ENCODE measurements around the gene C13orf42. TPM values are rescaled to one million over a fixed set of nuclear protein-coding genes. Genes with fewer than 3 reads are reported as not detected.
A peak's percentile ranks its signal among the peaks of the same experiment; 100 is the strongest.

Gene C13orf42
- total RNA-seq, 2 donors from 2014 or later, result not detected

DNA sequence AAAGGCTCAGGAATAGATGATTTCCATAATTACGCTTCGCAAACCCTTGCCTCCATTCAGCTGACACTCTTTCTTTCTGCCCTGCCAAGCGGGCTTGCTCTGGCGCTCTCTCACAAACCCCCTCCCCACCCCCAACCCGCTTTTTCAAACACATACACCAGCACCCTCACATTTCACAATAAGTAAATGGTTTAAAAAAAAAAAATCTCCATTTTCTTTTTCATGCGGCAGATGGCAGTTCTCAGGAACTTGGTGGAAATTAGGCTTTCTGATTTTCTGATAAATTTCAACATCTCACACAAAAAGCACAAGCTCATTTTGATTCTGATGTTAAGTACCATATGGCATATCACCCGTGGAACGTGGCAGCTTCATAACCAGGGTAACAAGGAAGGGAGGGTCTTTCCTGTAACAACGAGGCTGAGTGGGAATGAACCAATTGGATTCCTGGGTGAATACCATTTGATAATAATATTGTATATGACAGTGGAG is 43.8 kb downstream of the C13orf42 start:
- Mint-ChIP-seq H3K4me3 (peak overlapping the region; percentile 65), H3K4me1 (ENCODE audit: low read depth in 2 of 2) (peaks cover 23 to 24% of the 10 kb centered on the region in 2 donors), H3K9me3 (no peaks in the 10 kb centered on the region), H3K27me3 (peaks cover 14 to 16% of the 10 kb centered on the region in 2 donors), H3K27ac (peak overlapping the region in 1 of 2 donors; percentile 5), H3K36me3 (no peaks in the 10 kb centered on the region)
- DNase-seq (ENCODE audit: low spot score) (no peak), ATAC-seq (no peak)

DNA sequence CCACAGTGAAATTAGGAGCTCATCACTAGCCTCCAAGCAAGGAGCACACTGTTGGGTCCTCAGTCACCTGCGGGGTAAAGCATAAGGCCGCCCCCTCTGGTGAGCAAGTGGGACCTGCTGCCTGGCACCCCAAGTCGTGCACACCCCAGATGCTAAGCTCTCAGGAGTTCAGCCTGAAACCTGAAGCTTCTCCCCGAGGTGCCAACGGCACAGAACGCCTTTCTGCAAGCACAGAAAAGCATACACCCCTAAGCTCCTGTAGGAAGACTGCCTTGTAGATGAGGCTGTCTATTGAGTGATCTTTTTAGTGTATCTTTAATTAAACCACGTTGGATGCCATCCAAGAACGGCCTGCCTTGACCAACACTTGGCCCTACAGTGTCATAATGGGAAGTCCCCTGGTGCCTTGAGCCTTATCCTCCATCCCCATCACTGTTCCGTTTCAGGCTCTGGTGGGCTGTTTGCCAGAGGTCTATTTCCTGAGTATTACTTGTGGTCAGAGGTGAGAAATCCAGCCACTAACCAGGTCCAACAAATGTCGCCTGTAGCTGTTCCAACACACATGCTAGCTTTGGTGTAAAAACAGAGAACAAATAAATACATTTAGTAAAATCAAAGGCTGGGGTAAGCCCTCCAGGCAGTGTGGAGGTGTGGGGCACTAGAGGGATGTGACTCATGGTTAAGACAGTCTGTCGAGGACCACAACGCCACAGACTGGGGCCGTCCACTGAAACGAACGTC is 44.8 kb downstream of the C13orf42 start:
- Mint-ChIP-seq H3K4me1 (ENCODE audit: low read depth in 2 of 2) (peaks cover 23 to 24% of the 10 kb centered on the region in 2 donors), H3K4me3 (peak overlapping the region; percentile 65), H3K36me3 (no peaks in the 10 kb centered on the region), H3K27ac (peak overlapping the region; percentile 5 to 16), H3K9me3 (no peaks in the 10 kb centered on the region), H3K27me3 (peaks cover 16% of the 10 kb centered on the region in 2 donors)
- DNase-seq (ENCODE audit: low spot score) (no peak), ATAC-seq (peak; percentile 73 to 81)

DNA sequence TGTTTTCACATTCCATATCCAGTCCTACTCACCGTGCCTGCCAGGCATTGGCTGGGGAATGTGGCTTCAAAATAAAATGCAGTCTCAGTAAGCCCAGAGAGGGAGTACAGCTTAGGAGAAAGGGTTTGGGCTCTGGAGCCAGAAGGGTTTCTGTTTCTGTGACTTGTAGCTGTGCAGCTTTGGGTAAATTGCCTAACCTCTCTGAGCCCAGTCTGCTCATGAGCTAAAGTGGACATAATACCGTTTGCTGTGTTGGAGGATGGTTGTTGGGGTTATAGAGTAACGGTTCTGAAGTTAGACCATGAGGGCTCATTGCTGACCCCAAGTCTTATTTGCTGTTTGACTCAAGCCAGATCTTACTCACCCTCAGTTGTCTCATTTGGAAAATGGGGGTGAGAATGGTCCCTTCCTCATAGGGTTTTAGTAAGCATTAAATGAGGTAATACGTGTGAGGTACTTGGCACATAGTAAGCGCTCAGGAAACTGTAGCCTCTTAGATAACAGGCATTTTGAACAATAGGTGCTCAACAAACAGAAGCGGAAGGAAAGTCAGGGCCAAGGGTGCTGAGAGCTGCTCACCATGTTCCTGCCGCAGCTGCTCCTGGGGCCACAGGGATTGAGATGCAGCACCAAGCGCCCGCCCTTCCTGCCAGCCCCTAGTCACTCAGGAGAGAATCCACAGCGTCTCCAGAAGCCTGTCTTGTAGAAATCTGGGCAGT is 45.5 kb downstream of the C13orf42 start:
- ATAC-seq, result peak; percentile 65 to 75

DNA sequence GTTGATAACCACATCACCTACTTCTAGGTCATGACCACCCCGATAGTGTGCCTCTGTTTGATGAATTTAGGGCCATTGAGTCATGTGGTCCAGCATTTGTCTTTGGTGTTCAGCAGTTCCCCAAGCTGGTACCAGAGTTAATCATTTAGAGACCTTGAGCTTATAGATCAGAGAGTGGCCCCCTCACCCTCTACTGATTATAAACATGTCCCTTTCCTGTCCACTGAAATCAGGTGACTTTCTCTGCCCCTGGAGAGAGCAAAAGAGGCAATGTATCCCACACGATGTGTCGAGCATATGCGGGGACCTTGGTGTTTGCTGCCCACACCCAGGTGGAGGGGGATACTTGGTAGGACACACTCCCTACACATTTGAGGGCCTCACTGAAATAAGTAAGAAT is 46.3 kb downstream of the C13orf42 start:
- H3K4me1 Mint-ChIP-seq (ENCODE audit: low read depth in 2 of 2), result peaks cover 20 to 23% of the 10 kb centered on the region in 2 donors
- no peaks in the 10 kb centered on the region for H3K9me3 Mint-ChIP-seq
- H3K36me3 Mint-ChIP-seq, result no peaks in the 10 kb centered on the region
- DNase-seq (ENCODE audit: low spot score) (no peak), ATAC-seq (no peak)
- peaks cover 16% of the 10 kb centered on the region in 2 donors for H3K27me3 Mint-ChIP-seq
- H3K27ac Mint-ChIP-seq, result no peak overlapping the region
- no peak overlapping the region for H3K4me3 Mint-ChIP-seq

More for the DNA sequence above, 45.5 kb downstream of the C13orf42 start:
- Mint-ChIP-seq H3K27me3 (peaks cover 16% of the 10 kb centered on the region in 2 donors), H3K36me3 (no peaks in the 10 kb centered on the region), H3K4me3 (peak overlapping the region; percentile 47), H3K4me1 (ENCODE audit: low read depth in 2 of 2) (peaks cover 23 to 24% of the 10 kb centered on the region in 2 donors), H3K9me3 (no peaks in the 10 kb centered on the region), H3K27ac (peak overlapping the region in 1 of 2 donors; percentile 16)
- no peak for DNase-seq (ENCODE audit: low spot score)

DNA sequence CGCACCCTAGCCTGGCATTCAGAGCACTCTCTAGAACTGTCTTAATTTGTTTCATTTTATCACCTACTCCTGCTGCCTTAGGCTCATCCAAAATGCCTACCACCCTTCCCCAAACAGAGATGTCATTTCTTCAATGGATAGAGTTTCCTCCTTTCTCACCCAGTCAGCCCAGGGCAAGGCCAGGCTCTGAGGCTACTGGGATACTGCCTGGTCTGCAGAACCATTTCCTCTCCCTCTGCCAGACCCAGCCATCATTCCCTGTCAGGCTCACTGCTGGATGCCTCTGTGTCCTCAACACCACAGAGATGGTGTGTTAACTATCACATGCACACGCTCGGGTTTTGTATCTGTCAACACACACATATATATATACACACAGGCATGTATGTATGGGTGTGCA is 47.2 kb downstream of the C13orf42 start:
- Mint-ChIP-seq H3K4me1 (ENCODE audit: low read depth in 2 of 2) (peaks cover 20 to 23% of the 10 kb centered on the region in 2 donors), H3K4me3 (no peak overlapping the region), H3K27ac (no peak overlapping the region), H3K27me3 (peaks cover 16% of the 10 kb centered on the region in 2 donors), H3K9me3 (no peaks in the 10 kb centered on the region), H3K36me3 (no peaks in the 10 kb centered on the region)
- no peak for DNase-seq (ENCODE audit: low spot score)
- ATAC-seq, result no peak

DNA sequence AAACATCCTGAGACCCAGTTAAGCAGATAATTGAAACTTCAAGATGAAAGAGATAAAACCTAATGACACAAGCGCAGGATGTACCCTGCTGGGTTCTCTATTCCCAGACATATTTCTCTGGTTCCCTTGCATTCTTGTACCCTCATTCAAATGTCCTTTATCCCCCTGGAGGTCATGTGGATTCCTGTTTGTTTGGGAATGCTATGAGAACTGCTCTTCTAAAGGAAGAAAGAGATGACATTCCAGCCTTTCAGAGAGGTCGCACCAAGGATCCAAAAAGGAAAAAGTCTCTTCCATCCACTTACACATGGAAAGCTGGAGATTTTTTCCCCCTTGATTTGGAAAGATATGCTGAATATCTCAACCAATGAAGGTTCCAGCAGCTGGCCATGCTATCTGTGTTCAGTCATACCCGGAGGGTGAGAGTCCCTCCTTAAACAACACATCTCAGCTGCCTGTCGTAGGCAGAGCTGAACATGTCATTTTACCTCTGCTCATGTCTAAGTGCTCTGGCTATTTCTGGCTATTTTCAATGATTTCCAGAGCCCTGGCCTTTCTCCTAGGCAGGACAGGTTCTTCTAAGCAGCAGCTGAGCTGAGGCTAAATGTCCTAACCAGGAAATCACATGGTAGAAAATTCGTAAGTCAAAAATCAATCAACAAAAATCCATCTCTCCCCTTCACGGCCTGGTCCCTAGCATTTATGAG is 52.5 kb downstream of the C13orf42 start:
- H3K36me3 Mint-ChIP-seq, result no peaks in the 10 kb centered on the region
- H3K9me3 Mint-ChIP-seq, result no peaks in the 10 kb centered on the region
- H3K4me3 Mint-ChIP-seq, result no peak overlapping the region
- ATAC-seq (no peak), DNase-seq (ENCODE audit: low spot score) (no peak)
- no peaks in the 10 kb centered on the region for H3K4me1 Mint-ChIP-seq (ENCODE audit: low read depth in 2 of 2)
- no peak overlapping the region for H3K27ac Mint-ChIP-seq
- peaks cover 0 to 7% of the 10 kb centered on the region in 2 donors for H3K27me3 Mint-ChIP-seq

DNA sequence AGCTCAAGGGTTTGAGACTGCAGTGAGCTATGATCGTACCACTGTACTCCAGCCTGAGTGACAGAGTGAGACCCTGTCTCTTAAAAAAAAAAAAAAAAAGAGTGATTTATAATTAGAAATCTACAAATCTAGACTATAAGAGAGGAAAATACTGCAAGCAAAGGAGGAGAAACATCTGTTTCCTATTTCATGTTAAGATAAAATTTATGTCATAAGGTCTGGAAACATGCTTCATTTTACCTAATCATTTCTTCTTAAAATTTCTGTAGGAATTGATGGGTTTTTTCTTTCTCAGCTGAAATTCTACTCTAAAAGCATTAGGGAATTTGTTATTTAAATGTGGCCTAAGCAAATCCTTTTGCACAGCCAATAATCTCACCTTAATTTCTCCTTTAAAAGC is 53.2 kb downstream of the C13orf42 start:
- ATAC-seq (no peak), DNase-seq (ENCODE audit: low spot score) (no peak)
- Mint-ChIP-seq H3K27me3 (peaks cover 0 to 7% of the 10 kb centered on the region in 2 donors), H3K27ac (no peak overlapping the region), H3K4me1 (ENCODE audit: low read depth in 2 of 2) (no peaks in the 10 kb centered on the region), H3K9me3 (no peaks in the 10 kb centered on the region), H3K4me3 (no peak overlapping the region), H3K36me3 (no peaks in the 10 kb centered on the region)

DNA sequence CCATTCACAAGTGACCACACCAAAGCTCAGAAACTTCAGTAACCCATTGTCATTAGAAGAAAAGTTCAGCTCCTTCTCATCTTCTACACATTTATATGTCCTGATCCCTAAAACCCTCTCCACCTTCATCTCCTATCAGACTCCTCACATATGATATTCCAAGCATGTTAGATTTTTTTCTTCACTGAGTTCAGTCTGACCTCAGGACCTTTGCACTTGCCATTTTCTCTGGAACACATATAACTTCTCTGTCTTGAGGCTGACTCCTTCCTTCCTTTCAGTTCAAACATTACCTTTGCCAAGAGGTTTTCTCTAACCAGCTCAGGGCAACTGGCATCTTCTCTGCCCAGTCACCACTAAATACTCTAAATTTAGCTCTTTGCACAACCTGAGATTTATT is 54.1 kb downstream of the C13orf42 start:
- no peak overlapping the region for H3K4me3 Mint-ChIP-seq
- H3K4me1 Mint-ChIP-seq (ENCODE audit: low read depth in 2 of 2), result no peaks in the 10 kb centered on the region
- ATAC-seq, result no peak
- H3K27ac Mint-ChIP-seq, result no peak overlapping the region
- peaks cover 0 to 8% of the 10 kb centered on the region in 2 donors for H3K27me3 Mint-ChIP-seq
- no peak for DNase-seq (ENCODE audit: low spot score)
- no peaks in the 10 kb centered on the region for H3K36me3 Mint-ChIP-seq
- no peaks in the 10 kb centered on the region for H3K9me3 Mint-ChIP-seq

DNA sequence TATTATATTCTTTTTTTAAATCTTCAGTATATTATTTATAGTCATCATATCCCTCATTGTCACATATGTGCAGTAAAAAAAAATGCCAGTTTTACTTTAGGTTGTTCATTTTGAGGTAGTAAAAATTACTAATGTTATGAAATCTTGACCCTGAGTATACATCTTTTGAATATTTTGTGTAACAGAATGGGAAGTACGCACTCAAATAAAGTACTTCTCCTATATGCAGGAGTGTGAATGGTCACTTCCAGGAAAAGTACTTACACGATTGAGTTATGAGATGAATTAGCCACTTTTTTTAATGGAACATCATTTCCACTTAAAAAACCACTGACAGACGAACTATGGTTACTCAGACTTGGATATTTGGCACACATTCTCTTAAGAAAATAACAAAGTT is 58.5 kb downstream of the C13orf42 start:
- no peaks in the 10 kb centered on the region for H3K9me3 Mint-ChIP-seq
- H3K27me3 Mint-ChIP-seq, result peaks cover 0 to 15% of the 10 kb centered on the region in 2 donors
- no peak overlapping the region for H3K4me3 Mint-ChIP-seq
- no peak overlapping the region for H3K27ac Mint-ChIP-seq
- H3K36me3 Mint-ChIP-seq, result no peaks in the 10 kb centered on the region
- no peak for DNase-seq (ENCODE audit: low spot score)
- no peak for ATAC-seq
- no peaks in the 10 kb centered on the region for H3K4me1 Mint-ChIP-seq (ENCODE audit: low read depth in 2 of 2)

DNA sequence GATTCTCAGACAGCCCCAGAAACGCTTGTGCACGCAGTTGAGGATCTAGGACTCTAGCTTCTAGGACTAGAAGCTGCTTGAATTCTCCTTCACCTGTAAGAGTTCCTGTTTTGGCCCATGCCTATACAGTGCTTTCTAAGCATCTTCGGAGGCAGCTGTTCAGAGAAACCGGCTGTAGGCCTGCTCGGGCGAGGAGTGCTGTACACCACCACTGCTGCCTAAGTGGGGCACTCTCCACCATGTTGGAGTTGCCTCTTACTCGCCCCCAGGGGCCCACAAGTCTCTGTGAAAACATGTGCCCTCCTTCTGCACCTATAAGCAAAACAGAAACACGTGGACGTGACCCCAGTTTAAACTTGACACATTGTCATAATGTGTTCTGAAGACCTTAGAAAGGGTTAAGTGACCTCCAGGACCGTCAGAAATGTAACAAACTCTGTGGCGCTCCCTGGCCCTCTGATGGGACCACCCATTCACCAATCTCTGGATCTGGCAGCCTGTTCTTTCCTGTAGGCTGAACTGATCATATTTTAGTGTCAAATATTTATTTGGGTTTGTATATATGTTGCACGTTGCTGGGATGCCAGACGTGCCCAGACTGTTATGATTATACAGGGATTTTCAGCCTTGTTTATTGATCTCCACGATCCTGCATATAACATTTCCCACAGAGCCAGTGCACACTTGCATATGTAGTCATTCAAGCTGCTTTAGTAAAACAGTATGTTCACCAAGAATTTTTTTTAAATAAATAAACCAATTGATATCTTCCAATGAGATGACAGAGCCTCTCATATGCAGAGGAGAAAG is 60.8 kb downstream of the C13orf42 start:
- H3K9me3 Mint-ChIP-seq, result no peaks in the 10 kb centered on the region
- no peaks in the 10 kb centered on the region for H3K4me1 Mint-ChIP-seq (ENCODE audit: low read depth in 2 of 2)
- H3K4me3 Mint-ChIP-seq, result no peak overlapping the region
- ATAC-seq, result peak in 1 of 2 donors; percentile 55
- H3K27ac Mint-ChIP-seq, result no peak overlapping the region
- no peak for DNase-seq (ENCODE audit: low spot score)
- H3K27me3 Mint-ChIP-seq, result peaks cover 0 to 10% of the 10 kb centered on the region in 2 donors
- H3K36me3 Mint-ChIP-seq, result no peaks in the 10 kb centered on the region

DNA sequence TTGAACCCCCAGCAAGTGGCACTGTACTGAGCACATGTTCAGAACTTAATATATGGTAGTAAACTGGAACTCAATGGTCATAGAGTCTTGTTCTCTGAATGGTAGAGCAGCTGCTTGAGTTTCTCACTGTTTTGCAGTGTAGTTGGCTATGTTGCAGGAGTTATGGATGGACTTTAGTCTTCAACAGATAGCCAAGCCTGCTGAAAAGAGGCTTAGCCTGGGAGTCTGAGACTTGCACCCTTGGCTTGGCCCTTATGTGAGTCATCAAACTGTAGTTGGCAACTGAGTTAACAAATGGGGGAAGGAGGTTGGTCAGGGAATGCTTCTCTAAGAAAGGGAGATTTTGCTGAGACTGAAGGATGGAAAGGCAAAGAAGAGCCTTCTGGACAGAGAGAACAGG is 62.5 kb downstream of the C13orf42 start:
- ATAC-seq (no peak), DNase-seq (ENCODE audit: low spot score) (no peak)
- Mint-ChIP-seq H3K27me3 (peaks cover 0 to 10% of the 10 kb centered on the region in 2 donors), H3K4me3 (no peak overlapping the region), H3K36me3 (no peaks in the 10 kb centered on the region), H3K27ac (no peak overlapping the region), H3K4me1 (ENCODE audit: low read depth in 2 of 2) (no peaks in the 10 kb centered on the region), H3K9me3 (no peaks in the 10 kb centered on the region)

DNA sequence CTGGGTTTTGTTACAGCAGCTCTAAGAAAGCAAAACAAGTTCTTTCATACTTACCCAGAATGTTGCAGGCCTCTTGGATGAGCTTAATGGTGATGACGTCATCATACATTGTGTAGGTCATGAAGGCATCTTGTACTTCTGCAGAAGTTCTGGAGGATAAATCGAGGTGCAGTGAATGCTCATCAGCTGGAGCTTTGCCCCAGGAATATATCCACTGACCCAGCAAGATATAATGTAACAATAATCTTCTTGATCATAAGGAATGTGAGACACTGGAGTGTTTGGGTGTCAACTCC is 63.0 kb downstream of the C13orf42 start:
- Mint-ChIP-seq H3K27me3 (peaks cover 0 to 10% of the 10 kb centered on the region in 2 donors), H3K36me3 (no peaks in the 10 kb centered on the region), H3K4me3 (no peak overlapping the region), H3K4me1 (ENCODE audit: low read depth in 2 of 2) (no peaks in the 10 kb centered on the region), H3K27ac (no peak overlapping the region), H3K9me3 (no peaks in the 10 kb centered on the region)
- ATAC-seq (no peak), DNase-seq (ENCODE audit: low spot score) (no peak)

DNA sequence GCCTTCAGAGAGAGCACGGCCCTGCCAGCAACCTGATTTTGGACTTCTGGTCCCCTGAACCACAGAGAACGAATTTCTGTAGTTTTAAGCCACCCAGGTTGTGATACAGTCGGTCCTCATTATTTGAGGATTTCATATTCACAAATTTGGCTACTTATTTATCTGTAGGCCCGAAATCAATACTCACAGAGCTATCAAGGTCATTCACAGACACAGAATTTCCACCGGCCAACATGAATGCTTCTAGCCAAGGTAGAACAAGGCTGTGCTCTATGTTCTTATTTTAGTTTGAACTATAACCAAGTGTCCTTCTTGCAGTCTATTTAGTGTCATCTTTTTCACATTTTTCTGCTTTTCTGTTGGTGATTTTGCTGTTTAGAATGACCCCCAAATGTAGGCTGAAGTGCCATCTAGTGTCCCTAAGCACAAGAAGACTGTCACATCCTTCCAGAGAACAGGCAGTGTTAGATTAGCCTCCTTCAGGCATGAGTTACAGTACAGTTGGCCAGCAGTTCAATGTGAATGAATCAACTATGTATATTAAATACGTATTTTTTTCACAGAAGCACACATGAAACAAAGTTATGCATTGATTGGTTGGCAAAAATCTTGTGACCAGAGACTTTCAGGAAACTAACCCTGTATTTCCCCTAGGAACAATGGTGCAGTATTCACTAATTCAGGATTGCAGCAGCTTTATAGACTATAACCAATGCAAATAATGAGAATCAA is 63.5 kb downstream of the C13orf42 start:
- Mint-ChIP-seq H3K4me3 (no peak overlapping the region), H3K9me3 (no peaks in the 10 kb centered on the region), H3K4me1 (ENCODE audit: low read depth in 2 of 2) (no peaks in the 10 kb centered on the region), H3K27me3 (peaks cover 0 to 10% of the 10 kb centered on the region in 2 donors), H3K27ac (no peak overlapping the region), H3K36me3 (no peaks in the 10 kb centered on the region)
- ATAC-seq (no peak), DNase-seq (ENCODE audit: low spot score) (no peak)
